HFF-Myc (cell line): ENCODE results near the gene FOXP1.

Experiments used
- DNase-seq: peaks from one replicate; pipeline ENCODE4 v3.0.0-alpha.2; 2011; ENCODE audit warnings: low read depth; ENCODE audit errors: extremely low read depth
- H3K4me3 ChIP-seq: replicated peaks from 2 replicates; pipeline ENCODE4 v1.5.1; 2011; ENCODE audit warnings: low read depth, mild to moderate bottlenecking, control low read depth, low read length
- CTCF ChIP-seq: IDR thresholded peaks from 2 replicates; pipeline ENCODE4 v1.5.1; 2012; ENCODE audit warnings: mild to moderate bottlenecking, low read depth, low read length, control low read depth; ENCODE audit errors: missing control alignments

The FOXP1 gene

GRCh38 chr3:71087143-71088018 lies 496.1 kb downstream of the FOXP1 start:
- no peak for DNase-seq
- TF ChIP-seq CTCF = no peak
- H3K4me3 ChIP-seq = no peak overlapping the region

GRCh38 chr3:71086777-71087142 lies 496.8 kb downstream of the FOXP1 start:
- TF ChIP-seq CTCF = no peak
- no peak for DNase-seq
- H3K4me3 ChIP-seq = no peak overlapping the region

GRCh38 chr3:71083726-71084131 lies 499.8 kb downstream of the FOXP1 start:
- no peak for TF ChIP-seq CTCF

GRCh38 chr3:71082833-71083232 lies 500.7 kb downstream of the FOXP1 start:
- no peak for TF ChIP-seq CTCF
- H3K4me3 ChIP-seq = no peak overlapping the region
- no peak for DNase-seq

More at GRCh38 chr3:71083726-71084131, 499.8 kb downstream of the FOXP1 start:
- no peak for DNase-seq
- H3K4me3 ChIP-seq = no peak overlapping the region

GRCh38 chr3:71080517-71081083 lies 502.9 kb downstream of the FOXP1 start:
- no peak overlapping the region for H3K4me3 ChIP-seq
- no peak for TF ChIP-seq CTCF
- no peak for DNase-seq

- no peak for DNase-seq
- no peak overlapping the region for H3K4me3 ChIP-seq
Measured at GRCh38 chr3:71078723-71079525, 504.6 kb downstream of the FOXP1 start.

More at GRCh38 chr3:71078723-71079525, 504.6 kb downstream of the FOXP1 start:
- no peak for TF ChIP-seq CTCF
